Ovary (tissue), 3 donors: ENCODE results near the gene F2RL2.

ENCODE experiments used
- POLR2A ChIP-seq: fragments of 450-650 bp; IDR thresholded peaks from one replicate; pipeline ENCODE4 v1.6.1; 2017; ENCODE audit warnings: antibody characterized with exemption, mild to moderate bottlenecking, moderate library complexity
- TF ChIP-seq, protein P1 (sequence below), 3 donors: fragments of 450-650 bp in 2 of 3; fragments of 200-600 bp in 1 of 3; IDR thresholded peaks; one replicate each; pipeline versions ENCODE4 v1.5.1 to v1.8.0; 2016 to 2022; ENCODE audit warnings: antibody characterized with exemption in 3 of 3, mild to moderate bottlenecking in 1 of 3
- donor health status: DM: no; HTN: no; CAD: no.

GRCh38 chr5:76600716-76601115, 22.5 kb downstream of the F2RL2 start:
- TF ChIP-seq, protein P1, sequence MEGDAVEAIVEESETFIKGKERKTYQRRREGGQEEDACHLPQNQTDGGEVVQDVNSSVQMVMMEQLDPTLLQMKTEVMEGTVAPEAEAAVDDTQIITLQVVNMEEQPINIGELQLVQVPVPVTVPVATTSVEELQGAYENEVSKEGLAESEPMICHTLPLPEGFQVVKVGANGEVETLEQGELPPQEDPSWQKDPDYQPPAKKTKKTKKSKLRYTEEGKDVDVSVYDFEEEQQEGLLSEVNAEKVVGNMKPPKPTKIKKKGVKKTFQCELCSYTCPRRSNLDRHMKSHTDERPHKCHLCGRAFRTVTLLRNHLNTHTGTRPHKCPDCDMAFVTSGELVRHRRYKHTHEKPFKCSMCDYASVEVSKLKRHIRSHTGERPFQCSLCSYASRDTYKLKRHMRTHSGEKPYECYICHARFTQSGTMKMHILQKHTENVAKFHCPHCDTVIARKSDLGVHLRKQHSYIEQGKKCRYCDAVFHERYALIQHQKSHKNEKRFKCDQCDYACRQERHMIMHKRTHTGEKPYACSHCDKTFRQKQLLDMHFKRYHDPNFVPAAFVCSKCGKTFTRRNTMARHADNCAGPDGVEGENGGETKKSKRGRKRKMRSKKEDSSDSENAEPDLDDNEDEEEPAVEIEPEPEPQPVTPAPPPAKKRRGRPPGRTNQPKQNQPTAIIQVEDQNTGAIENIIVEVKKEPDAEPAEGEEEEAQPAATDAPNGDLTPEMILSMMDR (IDR thresholded peaks at IDR 0.05) = no peak
- TF ChIP-seq POLR2A = no peak
